GM21576 (cell line): ENCODE data around the gene ABCA12.

ENCODE experiments used
- ATAC-seq: cut with Tn5 transposase; IDR thresholded peaks from one replicate; pipeline ENCODE4 v1.9.1; 2021; ENCODE audit warnings: mild to moderate bottlenecking, moderate library complexity; ENCODE audit not compliant: unreplicated experiment

Gene ABCA12

DNA sequence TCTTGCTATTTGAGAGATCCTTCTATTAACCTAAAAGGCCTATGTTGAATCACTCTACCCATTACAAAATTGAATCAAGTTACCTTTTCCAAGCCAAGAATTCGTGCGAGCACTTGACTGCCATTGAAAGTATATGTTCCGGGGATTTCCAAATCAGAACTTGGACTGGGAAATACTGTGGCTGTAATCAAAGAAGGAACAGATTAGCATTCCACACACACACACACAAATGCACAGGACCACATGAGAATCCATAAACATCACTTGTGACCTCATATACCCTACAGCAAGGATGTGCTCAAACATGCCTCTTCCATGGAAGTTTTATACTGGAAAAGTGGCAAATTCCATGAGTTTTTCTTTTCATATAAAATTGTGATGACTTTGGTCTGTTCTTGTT is 86.0 kb downstream of the ABCA12 start:
- ATAC-seq = no peak

DNA sequence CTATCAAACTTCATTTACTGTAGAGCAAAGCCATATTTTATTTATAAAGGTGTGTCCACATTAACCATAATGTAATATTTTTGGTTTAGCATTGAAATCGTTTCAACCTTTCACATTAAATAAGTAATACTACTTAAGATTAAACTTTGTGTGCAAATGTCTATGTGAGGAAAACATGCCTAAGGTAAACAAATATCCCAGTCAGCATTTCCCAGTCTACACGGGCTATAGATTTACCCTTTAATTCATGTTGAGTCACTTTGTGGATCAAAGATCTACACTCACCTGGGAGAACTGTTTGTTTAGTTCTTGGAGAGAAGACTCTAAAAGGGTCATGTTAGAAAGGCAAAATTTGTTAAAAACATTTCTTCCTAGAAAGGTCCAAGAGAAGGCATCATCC is 89.1 kb downstream of the ABCA12 start:
- ATAC-seq = no peak

DNA sequence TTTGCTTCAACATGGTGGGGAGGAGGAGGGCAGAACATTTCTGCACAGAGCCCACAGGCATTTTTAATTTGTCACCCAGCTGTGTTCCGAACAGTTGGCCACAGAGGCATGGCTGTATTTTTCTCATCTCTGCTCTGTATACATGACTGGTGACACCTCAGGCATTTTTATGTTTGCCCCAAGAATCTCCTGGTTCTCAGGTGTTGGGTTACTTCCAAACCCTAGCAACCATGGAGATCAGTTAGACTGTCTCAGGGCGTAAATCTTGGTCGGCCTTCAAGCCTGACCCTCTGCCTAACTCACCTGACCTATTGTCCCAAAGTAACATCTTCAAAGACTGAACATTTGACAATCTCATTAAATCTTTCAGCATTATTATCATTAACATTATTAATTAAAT is 100.0 kb downstream of the ABCA12 start:
- ATAC-seq = no peak

DNA sequence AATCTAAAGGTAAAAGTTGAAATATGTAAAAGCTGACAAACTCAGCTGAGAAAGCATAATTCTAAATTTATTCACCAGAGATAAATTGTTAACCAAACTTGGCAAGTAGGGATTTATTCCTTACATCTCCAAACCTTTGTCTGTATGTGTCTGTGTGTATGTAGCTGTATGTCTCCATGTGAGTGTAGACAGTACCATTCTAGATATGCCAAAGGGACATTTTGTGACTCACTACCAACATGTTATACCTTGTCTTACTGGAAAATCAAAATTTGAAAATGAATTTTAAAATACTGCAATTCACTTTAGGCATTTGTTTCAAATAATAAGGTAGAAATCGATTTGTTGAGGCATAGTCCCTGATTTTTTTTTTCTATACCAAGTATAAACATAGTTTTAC is 102.1 kb downstream of the ABCA12 start:
- no peak for ATAC-seq

DNA sequence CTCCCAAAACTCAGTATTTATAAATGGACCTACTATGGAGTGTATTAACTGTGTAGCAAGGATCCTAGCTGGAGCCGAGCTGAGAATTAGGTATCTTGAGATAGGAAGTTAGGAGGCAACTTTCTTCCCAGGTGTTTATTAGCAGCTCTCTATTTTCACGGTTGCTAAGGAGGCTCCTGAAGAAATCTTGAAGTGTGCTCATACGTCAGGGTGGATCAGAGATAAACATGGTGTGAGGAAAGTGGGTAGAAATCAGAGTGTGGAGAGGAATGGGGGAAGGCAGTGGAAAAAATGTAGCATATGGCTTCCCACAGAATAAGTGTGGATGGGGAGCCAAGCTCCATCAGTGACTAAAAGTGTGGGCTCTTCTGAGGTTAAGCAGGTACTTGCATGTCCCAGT is 104.3 kb downstream of the ABCA12 start:
- ATAC-seq = no peak

DNA sequence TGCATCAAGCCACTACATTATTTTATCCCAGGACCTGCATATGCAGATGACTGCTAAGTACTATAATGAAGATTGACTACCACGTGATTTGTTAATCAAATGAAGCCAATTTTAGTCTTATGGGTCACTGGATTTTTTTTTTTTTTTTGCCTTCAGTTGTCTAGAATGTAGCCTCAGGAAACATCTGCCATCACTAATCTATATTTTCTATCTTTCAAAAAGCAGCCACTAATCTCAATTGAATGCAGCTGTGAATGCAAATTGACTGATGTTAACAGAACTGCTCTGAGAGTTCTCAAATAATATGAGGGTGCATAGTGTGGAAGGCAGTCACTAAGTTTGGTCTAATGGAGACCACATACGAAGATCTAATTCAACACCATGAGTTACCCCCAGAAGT is 106.3 kb downstream of the ABCA12 start:
- ATAC-seq = no peak

DNA sequence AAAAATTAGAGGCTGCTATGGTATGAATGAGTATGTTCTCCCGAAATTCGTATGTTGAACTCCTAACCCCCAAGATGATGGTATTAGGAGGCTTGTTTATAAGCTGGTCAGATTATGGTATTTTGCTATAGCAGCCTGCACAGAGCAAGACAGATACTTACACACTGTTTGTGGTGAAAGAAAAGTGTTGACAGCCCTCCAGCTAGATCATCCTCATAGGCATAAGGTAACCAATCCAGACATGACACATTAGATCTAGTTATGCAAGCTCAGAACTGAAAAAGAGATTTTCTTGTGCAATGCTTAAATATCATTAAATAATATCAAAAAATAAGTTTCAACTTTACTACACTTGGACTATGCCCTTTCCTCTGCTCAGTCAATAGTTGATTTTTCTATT is 107.1 kb downstream of the ABCA12 start:
- no peak for ATAC-seq

DNA sequence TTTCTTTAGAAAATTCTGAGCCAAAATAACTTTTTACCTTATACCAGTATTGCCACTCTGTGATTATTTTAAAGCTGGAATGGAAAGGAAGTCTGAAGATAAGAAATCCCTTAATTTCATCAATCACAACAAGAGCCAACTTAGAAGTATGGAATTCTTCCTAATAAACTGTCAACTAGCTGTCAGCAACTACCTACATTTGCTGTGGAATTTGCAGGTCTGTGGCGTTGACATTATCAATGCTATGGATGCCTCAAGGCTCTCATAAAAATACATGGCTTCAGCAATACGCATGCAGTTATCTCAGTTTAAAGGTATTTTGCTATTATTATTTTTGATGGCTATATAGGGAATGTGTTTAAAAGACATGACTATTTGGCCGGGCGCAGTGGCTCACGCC is 108.5 kb downstream of the ABCA12 start:
- ATAC-seq = no peak

DNA sequence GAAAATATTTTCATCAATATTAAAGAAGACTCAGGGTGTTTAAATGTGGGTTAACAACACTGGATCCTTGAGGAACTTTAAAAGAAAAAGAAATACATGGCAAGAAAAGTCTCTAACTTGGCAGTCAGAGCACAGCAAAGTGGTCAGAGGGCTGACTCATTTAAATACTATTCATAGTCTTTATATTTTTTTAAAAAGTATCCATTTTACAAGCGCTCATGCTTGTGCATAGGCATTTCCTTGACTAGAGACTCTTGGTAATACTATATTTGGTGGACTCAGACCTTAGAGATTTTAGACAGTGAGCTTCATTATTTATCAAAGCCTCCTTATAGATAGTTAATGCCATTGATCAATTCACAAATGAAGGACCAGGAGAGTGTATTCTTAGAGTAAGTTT is 110.2 kb downstream of the ABCA12 start:
- ATAC-seq = no peak

DNA sequence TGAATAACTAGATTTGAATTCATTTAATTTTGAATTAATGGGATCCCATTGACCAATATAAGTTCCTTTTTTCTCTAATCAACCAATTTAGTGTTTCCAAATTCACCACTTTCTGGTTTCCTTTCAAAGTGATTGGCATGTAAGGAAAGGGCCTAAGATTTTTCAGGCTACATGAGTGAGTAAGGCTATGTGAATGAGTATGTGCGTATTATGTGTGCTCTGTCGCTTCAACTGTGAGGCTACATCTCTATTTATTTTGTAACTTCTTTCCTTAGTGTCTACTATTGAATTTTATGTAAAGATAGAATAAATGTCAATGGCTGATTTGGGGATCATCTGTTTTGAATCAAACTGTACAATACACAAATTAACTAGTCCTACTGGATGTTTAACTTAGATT is 110.6 kb downstream of the ABCA12 start:
- no peak for ATAC-seq

DNA sequence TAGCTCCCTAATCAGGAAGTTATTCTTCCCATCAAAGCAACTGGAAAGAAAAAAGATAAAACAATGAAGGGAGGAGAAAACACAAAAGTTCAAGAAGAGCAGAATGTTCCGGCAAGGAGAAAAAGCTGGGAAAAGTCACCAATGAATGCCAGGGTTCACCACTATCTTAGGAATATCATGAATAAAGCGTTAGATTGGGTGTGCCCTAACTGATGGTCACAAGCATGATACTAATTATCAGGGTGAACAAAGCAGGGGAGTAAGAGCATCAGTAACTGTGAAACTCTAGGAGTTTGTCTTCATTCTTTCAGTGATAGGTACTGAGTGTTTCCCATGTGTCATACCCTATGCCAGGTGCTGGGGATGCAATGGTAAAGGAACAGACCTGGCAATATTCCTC is 115.5 kb downstream of the ABCA12 start:
- ATAC-seq = no peak

DNA sequence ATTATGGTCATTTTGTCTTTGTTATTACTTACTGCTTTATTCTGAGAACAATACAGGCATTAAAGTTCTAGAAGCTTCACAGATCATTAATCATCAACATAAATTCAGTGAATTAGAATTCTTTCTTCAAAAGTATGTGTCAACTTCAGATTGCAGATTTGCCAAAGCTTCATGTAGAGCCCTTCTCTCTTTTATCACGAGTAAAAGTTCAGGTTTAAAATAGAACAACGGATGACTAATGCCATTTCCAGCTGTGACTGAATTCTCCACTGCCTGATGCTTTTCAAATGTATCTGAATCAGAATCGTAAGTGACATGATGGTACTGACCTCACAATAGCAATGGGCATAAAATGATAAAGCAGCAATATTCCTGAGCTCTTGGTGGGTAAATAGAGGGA is 116.0 kb downstream of the ABCA12 start:
- no peak for ATAC-seq

DNA sequence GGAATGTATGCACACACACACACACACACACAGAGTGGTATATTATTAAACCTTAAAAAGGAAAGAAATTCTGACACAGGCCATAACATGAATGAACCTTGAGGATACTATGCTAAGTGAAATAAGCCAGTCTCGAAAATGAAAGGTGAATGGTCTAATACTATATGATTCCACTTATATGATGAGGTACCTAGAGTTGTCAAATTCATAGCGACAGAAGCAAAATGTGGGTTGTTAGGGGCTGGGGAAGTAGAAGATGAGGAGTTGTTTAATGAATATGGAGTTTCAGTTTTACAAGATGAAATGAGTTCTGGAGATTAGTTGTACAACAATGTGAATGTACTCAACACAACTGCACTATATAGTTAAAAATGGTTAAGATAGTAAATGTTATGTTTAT is 118.1 kb downstream of the ABCA12 start:
- ATAC-seq = no peak

DNA sequence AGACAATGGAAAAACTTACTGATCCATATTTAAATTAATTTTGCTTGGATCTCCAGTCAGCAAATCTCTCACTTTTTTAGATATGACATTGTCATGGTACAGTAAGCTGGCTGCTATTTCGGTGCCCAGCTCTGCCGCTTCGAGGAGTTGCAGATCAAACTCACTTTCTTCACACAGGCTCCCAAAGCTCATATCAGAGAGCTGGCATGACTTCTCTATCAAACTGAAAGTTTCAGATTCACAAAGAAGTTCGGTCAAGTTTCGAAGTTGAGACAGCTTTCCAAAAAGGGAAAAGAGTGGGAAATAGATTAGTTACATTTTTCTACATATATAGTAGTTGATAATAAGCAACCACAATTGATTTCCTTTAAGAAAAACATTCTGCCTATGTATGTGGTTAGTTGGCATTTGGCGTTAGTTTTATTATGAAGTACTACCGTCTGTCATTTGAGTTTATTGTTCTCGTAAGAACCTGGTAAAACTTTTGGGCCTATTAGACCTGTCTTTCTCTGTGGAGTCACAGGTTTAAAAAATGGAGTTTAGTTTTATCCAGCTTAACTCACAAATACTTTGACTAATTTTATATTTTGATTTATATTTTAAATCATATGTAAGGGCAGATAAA is 118.8 kb downstream of the ABCA12 start:
- peak; percentile 54 for ATAC-seq

DNA sequence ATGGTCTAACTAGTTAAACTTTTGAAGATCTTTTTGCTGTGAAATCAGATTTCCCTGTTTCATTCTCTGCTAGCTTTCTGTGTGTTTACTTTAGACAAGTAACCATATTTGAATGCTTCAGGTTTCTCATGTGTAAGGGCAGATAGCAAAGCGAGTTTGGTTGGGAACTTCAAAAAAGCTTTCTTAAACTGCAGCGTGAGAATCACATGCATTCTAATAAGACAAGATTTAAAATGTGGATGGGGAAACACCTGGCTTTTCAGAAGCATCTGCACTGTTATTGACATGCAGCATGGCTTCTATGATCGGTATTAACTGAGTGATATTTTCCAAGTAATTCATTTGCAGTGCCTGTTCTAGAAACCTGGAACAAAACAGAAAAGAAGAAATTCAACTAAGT is 119.3 kb downstream of the ABCA12 start:
- peak; percentile 54 for ATAC-seq

DNA sequence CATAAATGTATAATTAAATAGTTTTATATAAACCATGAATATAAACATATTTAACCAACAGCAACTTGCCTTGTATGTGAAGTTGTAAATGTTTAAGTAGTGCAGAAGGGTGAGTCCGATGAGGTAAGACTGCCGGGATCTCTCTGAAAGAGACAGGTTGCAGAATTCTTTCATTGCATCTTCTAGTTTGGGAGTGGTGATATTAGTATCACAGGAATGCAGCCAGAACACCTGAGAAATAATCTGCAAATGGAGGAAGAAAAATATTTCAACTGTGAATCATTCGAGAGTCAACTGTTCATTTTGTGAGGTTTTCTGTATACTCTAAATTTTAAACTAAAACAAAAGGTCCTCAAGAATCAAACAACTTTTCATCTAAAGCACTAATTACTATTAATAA is 123.0 kb downstream of the ABCA12 start:
- no peak for ATAC-seq

DNA sequence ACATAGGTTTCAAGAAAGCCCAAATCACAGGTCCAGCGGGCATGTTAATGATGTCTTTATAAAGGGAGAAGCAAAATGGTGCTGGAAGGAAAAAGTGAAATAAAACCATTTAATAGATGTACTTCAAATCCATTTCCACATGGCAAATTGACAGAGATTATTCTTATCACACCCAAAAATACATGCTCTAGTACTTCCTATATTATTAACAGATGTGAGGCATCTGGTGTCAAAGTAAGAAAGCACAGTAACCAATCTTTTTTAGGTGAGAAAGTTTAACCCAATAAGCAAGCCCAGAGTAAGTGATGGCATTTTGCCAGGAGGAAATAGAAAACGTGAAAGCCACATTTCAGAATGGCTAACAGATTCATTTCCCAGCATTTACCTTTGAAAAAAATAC is 128.0 kb downstream of the ABCA12 start:
- no peak for ATAC-seq

DNA sequence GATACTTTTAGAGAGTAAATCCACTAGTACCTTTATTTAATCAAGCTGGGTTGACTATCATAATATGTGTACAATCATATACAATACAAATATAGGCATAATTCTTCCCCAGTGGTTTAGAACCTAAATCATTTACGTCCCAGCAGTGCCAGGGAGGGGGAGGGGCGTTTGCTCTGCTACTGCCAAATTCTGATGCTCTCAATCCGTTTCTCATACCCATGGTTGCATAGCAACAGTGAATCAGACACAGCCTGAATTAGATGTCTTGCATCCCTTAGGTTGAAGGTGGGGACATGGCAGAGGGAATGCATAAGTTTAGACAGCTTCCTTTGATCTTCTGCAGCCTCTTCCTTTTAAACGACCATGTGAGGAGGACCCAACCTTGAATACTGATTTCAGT is 135.4 kb downstream of the ABCA12 start:
- no peak for ATAC-seq

DNA sequence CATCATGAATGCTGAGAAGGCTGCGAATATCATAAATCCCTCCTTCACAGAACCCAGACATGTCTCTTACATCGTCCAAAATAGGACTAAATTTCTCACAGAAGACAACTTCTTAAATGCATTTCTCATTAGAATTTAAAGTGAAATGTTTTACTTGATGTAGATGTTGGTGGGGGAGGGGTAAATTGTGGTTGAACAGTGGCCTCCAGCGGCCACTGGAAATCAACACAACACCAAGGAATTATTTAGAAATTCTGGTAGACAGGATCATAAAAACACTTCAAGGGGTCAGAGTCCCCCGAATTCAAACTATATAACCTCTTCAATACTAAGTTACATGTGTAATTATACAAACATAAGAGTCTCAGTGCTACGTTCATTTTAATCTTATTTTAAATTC is 135.9 kb downstream of the ABCA12 start:
- ATAC-seq = peak; percentile 84

DNA sequence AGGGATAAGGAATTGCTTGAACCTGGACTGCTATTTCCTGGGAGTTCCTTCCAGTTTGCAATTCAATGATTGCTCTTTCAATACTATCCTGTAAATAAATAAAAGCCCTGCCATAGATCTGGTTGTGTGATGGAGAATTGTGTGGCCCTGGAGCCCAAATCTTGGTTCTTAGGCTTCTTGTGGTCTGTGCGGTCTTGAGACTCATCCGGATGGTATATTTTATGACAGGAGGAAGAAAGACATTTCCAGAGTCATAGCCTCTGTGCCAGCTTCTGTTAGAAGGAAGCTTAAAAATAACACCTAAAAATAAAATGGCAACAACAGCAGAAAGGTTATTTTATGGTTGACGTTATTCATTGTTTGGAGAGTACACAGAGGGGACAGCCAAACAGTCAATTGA is 137.7 kb downstream of the ABCA12 start:
- ATAC-seq = no peak

DNA sequence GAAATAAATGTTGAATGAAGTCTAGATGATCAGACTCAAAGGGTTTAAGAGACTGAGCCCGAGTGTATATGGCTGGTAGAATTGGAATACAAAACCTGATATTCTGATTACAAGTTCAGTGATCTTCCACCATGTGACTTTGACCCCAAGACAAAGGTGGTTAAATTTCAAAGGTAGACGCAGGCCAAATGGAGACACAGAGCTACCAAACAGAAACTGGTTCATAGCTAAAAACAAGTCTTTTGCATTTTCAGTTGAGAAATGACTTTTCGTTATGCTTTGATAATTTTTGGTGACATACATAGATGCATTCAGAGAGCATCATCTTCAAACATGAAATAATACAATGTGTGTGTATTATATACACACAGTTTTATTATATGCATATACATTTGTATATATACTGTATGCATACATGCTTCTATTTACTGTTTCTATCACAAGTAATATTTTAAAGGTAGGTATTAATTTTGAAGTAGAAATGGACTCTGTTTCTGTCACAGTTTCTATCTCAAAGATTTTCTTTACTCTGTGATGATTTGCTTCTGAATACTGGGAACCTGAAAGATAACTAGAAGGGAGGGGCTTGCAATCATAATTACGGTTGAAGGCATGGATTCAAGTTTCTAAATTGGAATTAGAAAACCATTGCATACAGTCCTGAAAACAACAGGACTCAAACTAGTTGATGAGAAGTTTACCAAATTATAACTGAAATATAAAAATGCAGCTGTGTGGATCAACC is 142.3 kb downstream of the ABCA12 start:
- peak; percentile 95 for ATAC-seq

DNA sequence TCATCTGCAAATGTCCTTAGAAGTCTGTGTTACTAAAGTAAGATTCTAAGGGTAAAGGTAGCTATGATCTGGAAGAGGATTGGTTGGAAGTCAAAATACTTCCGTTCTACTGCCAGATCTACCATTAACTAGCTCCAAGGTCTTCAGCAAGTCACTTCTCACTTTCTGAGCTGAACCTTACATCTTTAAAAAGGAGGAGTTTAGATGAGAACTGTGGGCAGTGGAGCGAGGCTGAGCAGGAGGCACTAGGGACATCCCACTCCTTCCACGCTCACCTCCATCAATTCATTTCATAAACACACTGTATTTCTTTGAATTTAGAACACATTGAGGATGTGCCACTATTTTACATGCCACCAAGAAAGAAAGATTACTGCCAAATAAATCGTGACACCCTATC is 143.0 kb downstream of the ABCA12 start:
- ATAC-seq = peak; percentile 42

DNA sequence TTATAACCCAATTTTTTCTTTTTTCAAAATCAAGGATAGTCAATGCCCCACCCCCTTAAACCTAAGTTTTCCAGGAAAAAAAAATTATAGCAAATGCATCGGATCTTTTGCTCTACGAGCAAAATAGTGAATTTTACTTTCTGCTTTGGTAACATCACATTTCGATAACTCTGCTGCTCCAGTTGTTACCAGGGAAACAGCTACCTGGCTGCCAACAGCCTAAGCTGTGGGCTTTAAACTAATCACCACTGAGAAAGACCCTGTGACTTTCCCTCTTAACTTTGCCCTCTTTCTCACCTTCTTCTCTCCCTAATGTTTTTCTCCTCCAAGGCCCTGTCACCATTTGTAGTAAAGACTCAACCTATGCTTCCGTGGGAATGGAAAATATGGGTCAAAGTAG is 145.5 kb downstream of the ABCA12 start:
- no peak for ATAC-seq
